Endothelial cell (in vitro differentiated cells): ENCODE results near the gene EIF2B4. TPM values are rescaled to one million over a fixed set of nuclear protein-coding genes. Genes with fewer than 3 reads are reported as not detected.
"Not testable (repeated sequence)": the region's sequence is repeated elsewhere in the genome, so short reads cannot be mapped to it uniquely, and the experiment has no call there.

Source experiments
- DNase-seq: peaks from one replicate; pipeline ENCODE4 v3.0.0; 2021; ENCODE audit warnings: low spot score
- H3K27ac Mint-ChIP-seq: one replicate; pipeline ENCODE4 v1.8.0; 2021; ENCODE audit warnings: mixed read lengths, inconsistent platforms; ENCODE audit not compliant: unreplicated experiment
- H3K27me3 Mint-ChIP-seq: one replicate; pipeline ENCODE4 v1.8.0; 2021; ENCODE audit warnings: mild to moderate bottlenecking, moderate library complexity, mixed read lengths, inconsistent platforms; ENCODE audit not compliant: unreplicated experiment
- H3K36me3 Mint-ChIP-seq: one replicate; pipeline ENCODE4 v1.8.0; 2021; ENCODE audit warnings: mild to moderate bottlenecking, low read depth, mixed read lengths, inconsistent platforms; ENCODE audit not compliant: unreplicated experiment
- H3K4me1 Mint-ChIP-seq: one replicate; pipeline ENCODE4 v1.8.0; 2021; ENCODE audit warnings: mild to moderate bottlenecking, mixed read lengths, inconsistent platforms; ENCODE audit not compliant: unreplicated experiment
- H3K4me3 Mint-ChIP-seq: one replicate; pipeline ENCODE4 v1.8.0; 2021; ENCODE audit warnings: mild to moderate bottlenecking, mixed read lengths, inconsistent platforms; ENCODE audit not compliant: unreplicated experiment
- H3K9me3 Mint-ChIP-seq: one replicate; pipeline ENCODE4 v1.8.0; 2021; ENCODE audit warnings: mixed read lengths, inconsistent platforms; ENCODE audit not compliant: unreplicated experiment
- CTCF ChIP-seq: fragments of 200-600 bp; sonication (generic); IDR thresholded peaks from one replicate; pipeline ENCODE4 v1.5.0; 2021; ENCODE audit warnings: antibody characterized with exemption; ENCODE audit not compliant: unreplicated experiment
- total RNA-seq: library from RNA; stranded (reverse); fragmentation: NEBNext Ultra II Directional; extraction: Animal tissue kit (Norgen Biotek cat#: 25700); gene quantifications from one replicate; pipeline ENCODE4 v1.2.1, GENCODE V29; 2021; ENCODE audit not compliant: unreplicated experiment

EIF2B4 gene
- total RNA-seq, 1 donor from 2014 or later, result 48.6 TPM

- peaks cover 21% of the 10 kb centered on the region for H3K36me3 Mint-ChIP-seq
- peaks cover 4% of the 10 kb centered on the region for H3K27me3 Mint-ChIP-seq
- peaks cover 17% of the 10 kb centered on the region for H3K4me1 Mint-ChIP-seq
- DNase-seq, result peak; percentile 79
- H3K9me3 Mint-ChIP-seq, result no peaks in the 10 kb centered on the region
- H3K27ac Mint-ChIP-seq, result peak within 1 kb of the TSS; percentile 100
- peak within 1 kb of the TSS; percentile 98 for H3K4me3 Mint-ChIP-seq
- no peak for TF ChIP-seq CTCF
Observed at GRCh38 chr2:27322766-27323595, 47.2 kb downstream of the EIF2B4 start, which contains the start of gene MPV17. MPV17 (minus strand) TSS chr2:27323097; CDS start chr2:27322517, 580 bp downstream.

DNA sequence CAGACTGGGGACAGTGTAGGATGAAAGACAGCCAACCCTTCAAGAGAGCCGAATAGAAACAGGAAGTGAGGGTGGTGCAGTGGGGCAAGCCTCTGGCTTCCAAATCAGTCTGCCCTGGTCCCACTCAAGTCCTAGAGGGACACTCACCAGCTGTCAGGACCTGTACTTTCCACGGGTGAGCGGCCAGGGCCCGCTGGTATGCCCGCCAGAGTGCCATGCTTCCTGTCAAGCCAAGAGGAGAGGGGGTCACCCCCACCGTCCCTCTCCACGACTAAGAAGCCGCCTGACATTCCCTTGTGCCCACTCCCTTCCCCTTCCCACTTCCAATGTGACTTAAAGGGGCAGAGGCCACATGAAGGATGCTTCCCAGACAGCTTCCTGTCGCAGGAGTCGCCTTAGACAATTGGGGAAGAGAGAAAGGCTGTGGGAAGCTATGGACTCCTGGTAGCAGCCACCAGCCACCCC is 47.8 kb downstream of the EIF2B4 start:
- Mint-ChIP-seq H3K27ac (peak overlapping the region; percentile 100), H3K27me3 (peaks cover 4% of the 10 kb centered on the region), H3K4me3 (peak overlapping the region; percentile 98), H3K36me3 (peaks cover 19% of the 10 kb centered on the region), H3K4me1 (peaks cover 17% of the 10 kb centered on the region), H3K9me3 (no peaks in the 10 kb centered on the region)
- no peak for DNase-seq
- TF ChIP-seq CTCF, result no peak

- no peaks in the 10 kb centered on the region for H3K9me3 Mint-ChIP-seq
- peak; percentile 51 for TF ChIP-seq CTCF
- peak overlapping the region; percentile 24 for H3K4me3 Mint-ChIP-seq
- H3K27ac Mint-ChIP-seq, result no peak overlapping the region
- DNase-seq, result no peak
- peaks cover 17% of the 10 kb centered on the region for H3K4me1 Mint-ChIP-seq
- H3K36me3 Mint-ChIP-seq, result peaks cover 8% of the 10 kb centered on the region
- peaks cover 4% of the 10 kb centered on the region for H3K27me3 Mint-ChIP-seq
Observed at GRCh38 chr2:27320958-27321543, 49.1 kb downstream of the EIF2B4 start.

- not testable (repeated sequence) for H3K4me3 Mint-ChIP-seq, H3K9me3 Mint-ChIP-seq, DNase-seq, H3K27ac Mint-ChIP-seq, H3K36me3 Mint-ChIP-seq, H3K27me3 Mint-ChIP-seq
- H3K4me1 Mint-ChIP-seq, result peaks cover 19% of the 10 kb centered on the region
Observed at GRCh38 chr2:27319839-27320238, 50.3 kb downstream of the EIF2B4 start.

GRCh38 chr2:27316655-27317412 is 53.3 kb downstream of the EIF2B4 start:
- no peak for DNase-seq
- Mint-ChIP-seq H3K27ac (no peak overlapping the region), H3K27me3 (no peaks in the 10 kb centered on the region), H3K4me3 (no peak overlapping the region), H3K4me1 (peaks cover 6% of the 10 kb centered on the region), H3K36me3 (peaks cover 5% of the 10 kb centered on the region), H3K9me3 (no peaks in the 10 kb centered on the region)
- no peak for TF ChIP-seq CTCF
